ENCODE data around the gene NARS2. TPM values are rescaled to one million over a fixed set of nuclear protein-coding genes. Genes with fewer than 3 reads are reported as not detected.

The NARS2 gene
- total and polyA plus RNA-seq, 2 donors (not counting 1 experiment from before 2014, with no cell fraction given): 13.2 to 15.7 TPM

GRCh38 chr11:78469896-78470295, 104.8 kb downstream of the NARS2 start:
- DNase-seq (ENCODE audit: low read depth in 2 of 2): no peak
- no peaks in the 10 kb centered on the region for H3K9me3 ChIP-seq (ENCODE audit: control insufficient read depth, insufficient read depth, low read depth, low read length)
- no peaks in the 10 kb centered on the region for H3K4me1 ChIP-seq (ENCODE audit: control insufficient read depth, extremely low read depth, insufficient read depth, low read length)
- H2AFZ ChIP-seq (ENCODE audit: low read length): no peak overlapping the region
- no peak overlapping the region for H3K4me3 ChIP-seq (replicated peaks in 1 of 4; ENCODE audit: control extremely low read depth in 1 of 4, insufficient read depth in 1 of 4, low read depth in 3 of 4, low read length in 4 of 4)
- no peaks in the 10 kb centered on the region for H4K20me1 ChIP-seq (ENCODE audit: control insufficient read depth, extremely low read depth, insufficient read depth, low read length)
- H3K27me3 ChIP-seq (ENCODE audit: control insufficient read depth, insufficient read depth, low read length): no peaks in the 10 kb centered on the region
- H3K79me2 ChIP-seq (ENCODE audit: control insufficient read depth, insufficient read depth, low read length): no peaks in the 10 kb centered on the region
- TF ChIP-seq CTCF (conservative IDR thresholded peaks at IDR 0.05 in 1 of 2, IDR thresholded peaks at IDR 0.05 in 1 of 2; ENCODE audit: low read depth in 1 of 2, low read length in 2 of 2) (no peak), EZH2 (IDR thresholded peaks at IDR 0.05; ENCODE audit: low read length, missing control alignments) (no peak)
- no peak overlapping the region for H3K9ac ChIP-seq (ENCODE audit: insufficient read depth, low read length)
- H3K27ac ChIP-seq (ENCODE audit: insufficient read depth, low read length): no peak overlapping the region
- H3K4me2 ChIP-seq (ENCODE audit: extremely low read depth, insufficient read depth, low read length): no peak overlapping the region
- H3K36me3 ChIP-seq (ENCODE audit: control insufficient read depth, insufficient read depth, low read length): no peaks in the 10 kb centered on the region

- Histone ChIP-seq H3K4me3 (replicated peaks in 1 of 4; ENCODE audit: control extremely low read depth in 1 of 4, insufficient read depth in 1 of 4, low read depth in 3 of 4, low read length in 4 of 4) (no peak overlapping the region), H3K27ac (ENCODE audit: insufficient read depth, low read length) (no peak overlapping the region), H3K4me2 (ENCODE audit: extremely low read depth, insufficient read depth, low read length) (no peak overlapping the region), H3K79me2 (ENCODE audit: control insufficient read depth, insufficient read depth, low read length) (no peaks in the 10 kb centered on the region), H3K4me1 (ENCODE audit: control insufficient read depth, extremely low read depth, insufficient read depth, low read length) (no peaks in the 10 kb centered on the region), H4K20me1 (ENCODE audit: control insufficient read depth, extremely low read depth, insufficient read depth, low read length) (no peaks in the 10 kb centered on the region), H3K27me3 (ENCODE audit: control insufficient read depth, insufficient read depth, low read length) (no peaks in the 10 kb centered on the region), H3K9me3 (ENCODE audit: control insufficient read depth, insufficient read depth, low read depth, low read length) (no peaks in the 10 kb centered on the region), H2AFZ (ENCODE audit: low read length) (no peak overlapping the region), H3K9ac (ENCODE audit: insufficient read depth, low read length) (no peak overlapping the region), H3K36me3 (ENCODE audit: control insufficient read depth, insufficient read depth, low read length) (no peaks in the 10 kb centered on the region)
- no peak for TF ChIP-seq EZH2 (IDR thresholded peaks at IDR 0.05; ENCODE audit: low read length, missing control alignments)
- TF ChIP-seq CTCF (conservative IDR thresholded peaks at IDR 0.05 in 1 of 2, IDR thresholded peaks at IDR 0.05 in 1 of 2; ENCODE audit: low read depth in 1 of 2, low read length in 2 of 2): no peak
- no peak for DNase-seq (ENCODE audit: low read depth in 2 of 2)
These were observed 106.7 kb downstream of the NARS2 start for GRCh38 chr11:78467931-78468330.

- no peaks in the 10 kb centered on the region for H3K9me3 ChIP-seq (ENCODE audit: control insufficient read depth, insufficient read depth, low read depth, low read length)
- no peak overlapping the region for H2AFZ ChIP-seq (ENCODE audit: low read length)
- H3K9ac ChIP-seq (ENCODE audit: insufficient read depth, low read length): no peak overlapping the region
- no peak overlapping the region for H3K27ac ChIP-seq (ENCODE audit: insufficient read depth, low read length)
- H4K20me1 ChIP-seq (ENCODE audit: control insufficient read depth, extremely low read depth, insufficient read depth, low read length): no peaks in the 10 kb centered on the region
- H3K27me3 ChIP-seq (ENCODE audit: control insufficient read depth, insufficient read depth, low read length): no peaks in the 10 kb centered on the region
- DNase-seq (ENCODE audit: low read depth in 2 of 2): no peak
- H3K4me3 ChIP-seq (replicated peaks in 1 of 4; ENCODE audit: control extremely low read depth in 1 of 4, insufficient read depth in 1 of 4, low read depth in 3 of 4, low read length in 4 of 4): no peak overlapping the region
- H3K4me2 ChIP-seq (ENCODE audit: extremely low read depth, insufficient read depth, low read length): no peak overlapping the region
- H3K4me1 ChIP-seq (ENCODE audit: control insufficient read depth, extremely low read depth, insufficient read depth, low read length): no peaks in the 10 kb centered on the region
- H3K36me3 ChIP-seq (ENCODE audit: control insufficient read depth, insufficient read depth, low read length): no peaks in the 10 kb centered on the region
- no peaks in the 10 kb centered on the region for H3K79me2 ChIP-seq (ENCODE audit: control insufficient read depth, insufficient read depth, low read length)
- no peak for TF ChIP-seq EZH2 (IDR thresholded peaks at IDR 0.05; ENCODE audit: low read length, missing control alignments)
- no peak for TF ChIP-seq CTCF (conservative IDR thresholded peaks at IDR 0.05 in 1 of 2, IDR thresholded peaks at IDR 0.05 in 1 of 2; ENCODE audit: low read depth in 1 of 2, low read length in 2 of 2)
These were observed 107.3 kb downstream of the NARS2 start for GRCh38 chr11:78467370-78467769.

Measured in fibroblast of lung (primary cell).